IPS-11a (cell line): ENCODE measurements around the gene SLC35G4.
"Not testable (repeated sequence)": the region's sequence is repeated elsewhere in the genome, so short reads cannot be mapped to it uniquely, and the experiment has no call there.

Experiments
- H3K4me3 ChIP-seq: one replicate; pipeline ENCODE4 v1.5.1; 2013; ENCODE audit warnings: low read depth, low read length, control low read depth

SLC35G4 gene

DNA sequence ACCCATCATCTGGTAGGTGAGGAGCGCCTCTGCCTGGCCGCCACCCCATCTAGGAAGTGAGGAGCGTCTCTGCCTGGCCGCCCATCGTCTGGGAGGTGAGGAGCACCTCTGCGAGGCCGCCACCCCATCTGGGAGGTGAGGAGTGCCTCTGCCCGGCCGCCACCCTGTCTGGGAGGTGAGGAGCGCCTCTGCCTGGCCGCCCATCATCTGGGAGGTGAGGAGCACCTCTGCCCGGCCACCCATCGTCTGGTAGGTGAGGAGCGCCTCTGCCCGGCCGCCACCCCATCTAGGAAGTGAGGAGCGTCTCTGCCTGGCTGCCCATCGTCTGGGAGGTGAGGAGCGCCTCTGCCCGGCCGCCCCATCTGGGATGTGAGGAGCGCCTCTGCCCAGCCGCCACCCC lies 4.2 kb downstream of the SLC35G4 start:
- not testable (repeated sequence) for H3K4me3 ChIP-seq

DNA sequence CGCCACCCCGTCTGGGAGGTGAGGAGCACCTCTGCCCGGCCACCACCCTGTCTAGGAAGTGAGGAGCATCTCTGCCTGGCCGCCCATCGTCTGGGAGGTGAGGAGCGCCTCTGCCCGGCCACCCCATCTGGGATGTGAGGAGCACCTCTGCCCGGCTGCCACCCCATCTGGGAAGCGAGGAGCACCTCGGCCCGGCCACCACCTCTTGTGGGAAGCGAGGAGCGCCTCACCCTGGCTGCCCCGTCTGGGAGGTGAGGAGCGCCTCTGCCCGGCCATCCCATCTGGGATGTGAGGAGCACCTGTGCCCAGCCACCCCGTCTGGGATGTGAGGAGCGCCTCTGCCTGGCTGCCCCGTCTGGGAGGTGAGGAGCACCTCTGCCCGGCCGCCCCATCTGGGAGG lies 4.6 kb downstream of the SLC35G4 start:
- not testable (repeated sequence) for H3K4me3 ChIP-seq

DNA sequence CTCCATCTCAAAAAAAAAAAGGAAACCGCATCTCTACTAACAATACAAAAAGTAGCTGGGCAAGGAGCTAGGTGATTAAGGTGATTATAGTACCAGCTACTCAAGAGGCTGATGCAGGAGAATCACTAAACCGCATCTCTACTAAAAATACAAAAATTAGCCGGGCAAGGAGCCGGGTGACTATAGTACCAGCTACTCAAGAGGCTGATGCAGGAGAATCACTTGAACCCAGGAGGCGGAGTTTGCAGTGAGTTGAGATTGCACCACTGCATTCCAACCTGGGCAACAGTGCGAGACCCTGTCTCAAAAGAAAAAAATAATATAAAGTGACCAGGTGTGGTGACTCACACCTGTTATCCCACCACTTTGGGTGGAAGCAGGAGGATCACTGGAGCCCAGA lies 5.6 kb downstream of the SLC35G4 start:
- H3K4me3 ChIP-seq: not testable (repeated sequence)

DNA sequence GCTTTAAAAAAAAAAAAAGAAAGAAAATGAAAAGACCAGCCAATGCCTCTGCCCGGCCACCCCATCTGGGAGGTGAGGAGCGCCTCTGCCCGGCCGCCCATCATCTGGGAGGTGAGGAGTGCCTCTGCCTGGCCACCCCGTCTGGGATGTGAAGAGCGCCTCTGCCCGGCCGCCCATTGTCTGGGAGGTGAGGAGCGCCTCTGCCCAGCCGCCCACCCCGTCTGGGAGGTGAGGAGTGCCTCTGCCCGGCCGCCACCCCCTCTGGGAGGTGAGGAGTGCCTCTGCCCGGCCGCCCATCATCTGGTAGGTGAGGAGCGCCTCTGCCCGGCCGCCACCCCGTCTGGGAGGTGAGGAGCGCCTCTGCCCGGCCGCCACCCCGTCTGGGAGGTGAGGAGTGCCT lies 37.9 kb downstream of the SLC35G4 start:
- H3K4me3 ChIP-seq: not testable (repeated sequence)

DNA sequence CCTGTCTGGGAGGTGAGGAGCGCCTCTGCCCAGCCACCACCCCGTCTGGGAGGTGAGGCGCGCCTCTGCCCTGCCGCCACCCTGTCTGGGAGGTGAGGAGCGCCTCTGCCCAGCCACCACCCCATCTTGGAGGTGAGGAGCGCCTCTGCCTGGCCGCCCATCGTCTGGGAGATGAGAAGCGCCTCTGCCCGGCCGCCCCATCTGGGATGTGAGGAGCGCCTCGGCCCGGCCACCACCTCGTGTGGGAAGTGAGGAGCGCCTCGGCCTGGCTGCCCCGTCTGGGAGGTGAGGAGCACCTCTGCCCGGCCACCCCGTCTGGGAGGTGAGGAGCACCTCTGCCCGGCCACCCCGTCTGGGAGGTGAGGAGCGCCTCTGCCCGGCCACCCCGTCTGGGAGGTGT lies 38.4 kb downstream of the SLC35G4 start:
- not testable (repeated sequence) for H3K4me3 ChIP-seq

DNA sequence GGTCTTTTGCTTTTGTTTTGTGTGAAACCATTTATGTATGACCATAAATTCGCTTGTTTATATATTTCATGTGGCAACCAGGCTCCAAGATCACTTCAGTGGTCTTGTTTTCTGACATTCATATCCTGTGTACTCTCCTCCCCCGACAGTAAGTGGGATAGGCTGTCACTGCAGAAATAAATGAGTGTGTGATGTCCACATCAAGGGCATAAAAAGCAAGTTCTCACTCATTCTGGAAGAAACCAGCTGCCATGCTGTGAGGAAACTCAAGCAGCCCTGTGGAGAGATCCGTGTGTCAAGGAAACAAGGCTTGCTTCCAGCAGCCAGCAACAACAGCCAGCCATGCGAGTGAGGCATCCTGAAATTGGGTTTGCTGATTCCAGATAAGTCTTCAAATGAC lies 40.4 kb downstream of the SLC35G4 start:
- no peak overlapping the region for H3K4me3 ChIP-seq

DNA sequence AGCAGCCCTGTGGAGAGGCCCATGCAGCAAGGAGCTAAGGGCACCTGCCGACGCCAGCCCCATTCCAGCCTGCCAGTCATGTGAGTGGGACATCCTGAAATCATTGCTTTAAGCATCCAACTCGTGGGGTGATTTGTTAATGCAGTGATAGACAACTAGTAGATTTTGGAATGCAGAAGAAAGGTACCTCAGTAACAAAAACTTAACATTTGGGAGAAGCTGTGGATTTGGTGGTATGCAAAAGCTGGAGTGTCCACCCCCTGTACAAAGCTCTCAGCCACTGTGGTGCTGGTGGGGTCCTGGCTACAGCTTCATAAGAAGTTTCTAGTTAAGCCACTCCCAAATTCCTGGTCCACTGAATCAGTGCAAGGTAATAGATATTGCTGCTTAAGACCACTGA lies 42.5 kb downstream of the SLC35G4 start:
- no peak overlapping the region for H3K4me3 ChIP-seq

DNA sequence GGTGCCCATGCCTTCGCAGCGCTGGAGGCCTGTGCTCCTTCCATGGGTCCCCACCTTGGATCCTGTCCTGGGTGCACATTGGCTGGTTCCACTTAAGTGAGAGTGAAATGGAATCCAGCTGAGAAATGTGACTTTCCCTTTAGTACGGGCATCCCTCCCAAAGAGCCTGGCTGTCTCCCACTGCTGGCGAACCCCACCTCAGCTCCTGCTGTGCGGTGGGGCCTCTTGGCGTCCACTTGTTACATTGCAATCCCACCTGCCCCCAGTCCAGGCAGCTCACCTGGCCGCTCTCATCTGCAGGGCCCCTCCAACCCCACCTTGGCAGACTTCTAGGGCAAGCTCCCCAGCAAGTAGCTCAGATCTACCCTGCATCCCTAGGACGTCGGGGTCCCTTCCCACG lies 44.1 kb downstream of the SLC35G4 start:
- no peak overlapping the region for H3K4me3 ChIP-seq

DNA sequence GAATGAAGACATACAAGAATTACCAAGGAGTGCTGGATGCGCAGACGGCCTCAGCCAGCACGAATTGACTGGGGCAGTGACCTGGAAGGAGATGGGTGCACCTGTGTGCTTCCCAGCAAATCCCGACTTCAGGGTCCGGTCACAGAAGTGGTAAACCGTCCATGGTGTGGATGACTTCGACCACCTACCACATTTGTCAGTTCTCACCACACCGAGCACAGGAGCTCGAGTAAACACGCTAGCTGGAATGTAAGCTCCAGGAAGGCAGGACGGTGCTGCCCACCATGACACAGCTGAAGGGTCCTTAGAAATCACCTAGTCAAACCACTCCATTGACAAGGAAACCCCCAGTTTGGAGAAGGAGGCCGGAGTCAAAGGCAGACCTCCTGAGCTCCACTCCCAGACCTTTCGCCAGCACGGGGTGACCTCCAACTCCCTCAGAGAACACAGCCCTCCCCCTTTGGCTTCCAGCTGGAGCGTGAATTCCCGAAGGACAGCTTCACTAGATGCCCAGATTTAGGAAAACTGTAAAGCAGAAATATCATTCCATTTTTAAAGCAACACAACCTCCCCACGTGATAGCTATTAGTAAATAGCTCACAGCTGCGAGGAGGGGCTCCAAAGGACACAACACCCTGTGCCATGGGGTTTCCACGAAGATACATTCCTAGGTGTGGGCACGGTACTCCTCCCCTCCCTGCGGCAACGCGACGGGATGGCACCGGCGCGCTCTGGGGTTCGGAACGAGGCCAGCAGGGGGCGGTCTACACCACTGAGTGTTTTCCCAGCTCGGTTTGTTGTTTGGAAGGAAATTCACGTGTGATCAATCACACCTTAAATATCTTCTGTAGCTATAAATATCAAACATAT lies 45.6 kb downstream of the SLC35G4 start:
- no peak overlapping the region for H3K4me3 ChIP-seq

DNA sequence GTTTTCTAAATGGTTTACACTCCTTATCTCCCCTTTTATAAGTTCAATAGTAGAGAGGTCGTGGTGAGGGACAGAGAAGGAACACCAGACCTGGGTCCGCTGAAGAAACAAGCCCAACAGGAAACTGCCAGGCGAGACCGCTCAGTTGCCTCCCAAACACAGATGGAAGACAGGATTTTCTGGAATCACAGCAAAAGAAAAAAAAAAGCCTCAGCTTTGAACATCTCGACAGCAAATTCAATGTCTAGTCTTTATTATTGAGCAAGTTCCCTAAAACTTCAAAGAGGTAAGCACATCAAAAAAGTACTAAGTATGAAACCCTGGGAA lies 46.2 kb downstream of the SLC35G4 start:
- no peak overlapping the region for H3K4me3 ChIP-seq

DNA sequence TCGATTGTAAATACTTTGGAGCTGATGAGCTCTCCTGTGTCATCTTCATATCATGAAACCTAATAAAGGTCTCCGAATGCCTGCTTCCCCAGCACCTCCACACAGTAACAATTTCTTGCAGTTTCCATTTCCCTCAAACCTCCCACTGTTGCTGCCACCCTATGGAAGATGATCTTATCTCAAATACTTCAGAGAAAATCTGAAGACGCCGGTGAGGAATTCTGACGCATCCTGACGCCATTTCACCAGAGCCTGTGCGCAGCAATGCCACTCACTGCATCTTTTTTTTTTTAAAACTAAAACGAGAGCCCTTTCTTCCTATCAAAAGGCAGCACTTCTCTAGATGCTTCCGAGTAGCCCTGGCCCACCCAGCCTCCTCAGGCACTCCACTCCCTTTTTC lies 47.8 kb downstream of the SLC35G4 start:
- H3K4me3 ChIP-seq: no peak overlapping the region

DNA sequence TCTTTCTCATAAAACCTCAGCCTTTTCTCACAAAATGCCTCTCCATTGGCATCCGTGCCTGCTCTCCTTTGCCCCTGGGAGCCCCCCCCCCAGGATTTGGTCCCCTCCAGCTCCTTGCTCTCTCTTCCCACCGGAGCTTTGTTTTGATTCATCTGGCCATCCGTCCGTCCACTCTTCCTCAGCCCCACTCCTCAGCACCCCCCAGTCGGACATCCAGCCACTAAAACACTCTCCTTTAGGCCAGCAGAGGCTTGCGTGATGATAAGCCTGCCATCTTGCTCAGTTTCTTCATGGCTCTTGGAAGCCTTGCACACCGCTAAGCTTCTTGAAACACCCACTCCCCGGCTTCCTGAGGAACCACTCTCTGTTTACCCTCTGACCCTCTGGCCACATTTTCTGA lies 48.2 kb downstream of the SLC35G4 start:
- no peak overlapping the region for H3K4me3 ChIP-seq

DNA sequence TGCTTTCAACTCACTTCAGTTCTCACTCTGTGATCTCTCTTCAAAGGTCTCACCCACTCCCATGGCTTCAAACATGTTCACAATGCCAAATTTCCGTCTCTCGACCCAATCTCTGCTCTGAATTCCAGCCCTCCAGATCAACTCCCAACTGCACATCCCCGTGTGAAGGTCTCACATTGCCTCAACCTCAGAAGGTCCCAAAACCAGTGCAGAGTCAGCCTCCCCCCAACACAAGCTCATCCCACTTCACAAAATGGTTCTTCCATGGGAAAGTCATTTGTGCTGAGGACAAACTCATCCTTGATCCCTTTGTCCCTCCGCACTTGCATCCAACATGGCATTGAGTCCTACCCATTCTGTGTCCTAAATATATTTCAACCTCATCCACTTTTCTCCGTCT lies 48.6 kb downstream of the SLC35G4 start:
- no peak overlapping the region for H3K4me3 ChIP-seq

DNA sequence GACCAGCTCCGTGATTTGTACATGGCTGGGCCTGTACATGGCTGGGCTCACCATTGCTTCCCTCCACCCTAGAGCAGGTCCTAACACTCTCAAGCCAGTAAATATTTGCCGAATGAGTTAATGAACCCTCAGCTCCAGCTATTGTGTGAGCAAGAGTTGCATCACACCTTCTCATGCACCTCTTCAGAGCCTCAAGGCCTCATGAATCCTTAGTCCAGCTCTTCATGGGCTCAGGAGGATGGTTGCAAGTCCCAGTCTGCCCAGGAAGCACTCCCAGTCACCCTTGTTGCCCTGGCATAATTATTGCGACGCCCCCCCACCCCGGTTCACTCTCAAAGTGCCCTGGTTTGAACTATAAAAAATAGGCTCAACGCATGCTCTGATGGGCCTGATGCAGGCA lies 49.6 kb downstream of the SLC35G4 start:
- no peak overlapping the region for H3K4me3 ChIP-seq
